Measurements from ENCODE around the gene BRME1.

The BRME1 gene

DNA sequence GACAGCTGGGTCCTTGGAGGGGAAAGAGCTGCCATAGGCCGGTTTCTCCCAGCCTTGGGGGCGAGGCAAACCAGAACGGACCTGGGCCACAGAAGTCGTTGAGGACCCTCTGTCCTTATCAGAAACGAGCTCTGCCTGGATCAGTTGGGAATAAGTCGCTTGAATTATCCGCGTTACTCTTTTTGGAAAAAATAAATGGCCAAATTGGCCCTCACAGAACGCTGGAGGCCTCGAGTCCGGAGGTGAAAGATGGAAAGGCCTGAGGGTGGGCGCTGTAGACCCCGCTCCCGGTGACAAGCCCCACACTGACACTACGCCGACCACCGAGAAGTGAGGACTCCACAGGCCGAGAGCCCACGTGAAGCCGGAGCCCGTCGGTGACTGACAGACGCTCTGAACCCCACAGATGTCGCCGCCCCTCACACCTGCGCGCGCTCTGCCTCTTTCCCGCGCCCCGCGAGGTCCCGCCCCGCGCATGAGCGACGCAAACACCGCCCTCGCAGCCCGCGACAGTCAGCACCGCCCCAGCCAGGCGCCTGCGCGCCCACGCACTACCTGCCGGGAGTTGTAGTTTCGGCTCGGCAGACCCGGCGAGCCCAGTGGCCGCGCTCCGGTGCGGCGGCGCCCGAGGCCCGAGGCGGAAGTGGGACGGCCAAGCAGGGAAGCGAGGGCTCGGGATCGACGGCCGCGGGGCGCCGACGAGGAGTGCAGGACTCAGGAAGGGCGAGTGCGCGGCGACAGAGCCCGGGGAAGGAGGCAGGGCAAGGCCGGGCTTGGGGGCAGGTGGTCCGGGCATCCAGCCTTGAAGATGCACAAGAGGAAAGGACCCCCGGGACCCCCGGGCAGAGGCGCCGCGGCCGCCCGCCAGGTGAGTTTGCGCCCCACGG is at the start of gene BRME1, which contains the start of gene CC2D1A:
TSS of gene BRME1 (minus strand) at position 484 of the 887 bp plus-strand sequence. CDS start 1,225 bp downstream, outside the sequence.
TSS of gene CC2D1A (plus strand) at position 568 of the 887 bp plus-strand sequence. CDS start at position 809, 241 bp downstream.
- Histone ChIP-seq H3K27me3 (ENCODE audit: insufficient read depth, low read length) (no peaks in the 10 kb centered on the region), H2AFZ (ENCODE audit: low read length, unreplicated experiment) (peak within 1 kb of the TSS; percentile 70), H3K36me3 (ENCODE audit: insufficient read depth, low read length) (no peaks in the 10 kb centered on the region), H3K79me2 (ENCODE audit: control insufficient read depth, insufficient read depth, low read length, unreplicated experiment) (no peaks in the 10 kb centered on the region), H3K27ac (ENCODE audit: low read depth, low read length) (no peak within 1 kb of the TSS), H3K4me1 (ENCODE audit: control insufficient read depth, insufficient read depth, low read length, unreplicated experiment) (peaks cover 5% of the 10 kb centered on the region), H3K4me3 (ENCODE audit: low read depth, low read length) (peak within 1 kb of the TSS; percentile 78)

DNA sequence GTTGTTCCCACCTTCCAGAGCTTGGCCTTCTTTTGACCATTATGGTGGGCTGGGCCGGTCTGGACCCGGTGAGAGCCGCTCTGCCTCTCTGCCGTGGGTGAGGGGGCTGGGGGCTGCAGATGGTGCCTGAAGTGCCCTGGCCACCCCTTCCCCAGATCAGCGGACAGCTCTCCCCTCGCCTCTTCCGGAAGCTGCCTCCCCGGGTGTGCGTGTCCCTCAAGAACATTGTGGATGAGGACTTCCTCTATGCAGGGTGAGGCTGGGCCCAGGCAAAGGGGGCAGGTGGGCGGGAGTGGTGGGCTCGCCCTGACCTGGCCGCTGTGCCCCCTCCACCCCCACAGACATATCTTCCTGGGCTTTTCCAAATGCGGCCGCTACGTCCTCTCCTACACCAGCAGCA is 48.3 kb upstream of the BRME1 start:
- Histone ChIP-seq H3K36me3 (ENCODE audit: insufficient read depth, low read length) (no peaks in the 10 kb centered on the region), H3K4me3 (ENCODE audit: low read depth, low read length) (no peak overlapping the region), H3K27me3 (ENCODE audit: insufficient read depth, low read length) (no peaks in the 10 kb centered on the region), H3K79me2 (ENCODE audit: control insufficient read depth, insufficient read depth, low read length, unreplicated experiment) (peaks cover 19% of the 10 kb centered on the region), H3K4me1 (ENCODE audit: control insufficient read depth, insufficient read depth, low read length, unreplicated experiment) (no peaks in the 10 kb centered on the region), H2AFZ (ENCODE audit: low read length, unreplicated experiment) (no peak overlapping the region), H3K27ac (ENCODE audit: low read depth, low read length) (no peak overlapping the region)

DNA sequence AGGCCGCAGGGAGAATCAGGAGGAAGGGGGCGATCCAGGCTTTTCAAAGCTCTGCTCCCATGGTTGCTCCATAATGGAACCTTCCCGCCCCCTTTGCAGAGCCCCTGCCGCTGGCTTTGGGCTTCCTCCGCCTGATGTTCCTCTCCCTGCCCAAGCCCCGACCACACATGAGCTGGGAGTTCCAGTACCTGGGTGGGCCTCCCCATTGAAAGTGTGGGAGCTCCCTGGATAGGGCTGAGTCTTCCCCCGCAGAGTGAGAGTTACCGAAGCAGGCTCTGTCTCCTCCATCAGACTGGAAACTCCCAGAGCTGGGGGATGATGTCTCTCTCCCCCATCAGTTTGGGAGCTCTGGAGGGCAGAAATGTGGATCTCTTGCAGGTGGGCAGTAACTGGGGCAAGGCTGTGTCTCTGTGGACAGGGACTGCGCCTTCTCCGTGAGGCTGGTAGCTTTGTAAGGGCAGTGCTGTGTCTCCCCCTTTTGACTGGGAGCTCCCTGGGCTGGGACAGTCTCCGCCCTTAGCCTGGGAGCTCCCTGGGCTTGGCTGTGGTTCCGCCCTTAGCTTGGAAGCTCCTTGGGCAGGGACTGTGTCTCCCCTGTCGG is 47.1 kb upstream of the BRME1 start:
- Histone ChIP-seq H3K36me3 (ENCODE audit: insufficient read depth, low read length) (no peaks in the 10 kb centered on the region), H2AFZ (ENCODE audit: low read length, unreplicated experiment) (no peak overlapping the region), H3K4me1 (ENCODE audit: control insufficient read depth, insufficient read depth, low read length, unreplicated experiment) (no peaks in the 10 kb centered on the region), H3K27me3 (ENCODE audit: insufficient read depth, low read length) (no peaks in the 10 kb centered on the region), H3K79me2 (ENCODE audit: control insufficient read depth, insufficient read depth, low read length, unreplicated experiment) (peaks cover 19% of the 10 kb centered on the region), H3K4me3 (ENCODE audit: low read depth, low read length) (peak overlapping the region; percentile 96), H3K27ac (ENCODE audit: low read depth, low read length) (no peak overlapping the region)

DNA sequence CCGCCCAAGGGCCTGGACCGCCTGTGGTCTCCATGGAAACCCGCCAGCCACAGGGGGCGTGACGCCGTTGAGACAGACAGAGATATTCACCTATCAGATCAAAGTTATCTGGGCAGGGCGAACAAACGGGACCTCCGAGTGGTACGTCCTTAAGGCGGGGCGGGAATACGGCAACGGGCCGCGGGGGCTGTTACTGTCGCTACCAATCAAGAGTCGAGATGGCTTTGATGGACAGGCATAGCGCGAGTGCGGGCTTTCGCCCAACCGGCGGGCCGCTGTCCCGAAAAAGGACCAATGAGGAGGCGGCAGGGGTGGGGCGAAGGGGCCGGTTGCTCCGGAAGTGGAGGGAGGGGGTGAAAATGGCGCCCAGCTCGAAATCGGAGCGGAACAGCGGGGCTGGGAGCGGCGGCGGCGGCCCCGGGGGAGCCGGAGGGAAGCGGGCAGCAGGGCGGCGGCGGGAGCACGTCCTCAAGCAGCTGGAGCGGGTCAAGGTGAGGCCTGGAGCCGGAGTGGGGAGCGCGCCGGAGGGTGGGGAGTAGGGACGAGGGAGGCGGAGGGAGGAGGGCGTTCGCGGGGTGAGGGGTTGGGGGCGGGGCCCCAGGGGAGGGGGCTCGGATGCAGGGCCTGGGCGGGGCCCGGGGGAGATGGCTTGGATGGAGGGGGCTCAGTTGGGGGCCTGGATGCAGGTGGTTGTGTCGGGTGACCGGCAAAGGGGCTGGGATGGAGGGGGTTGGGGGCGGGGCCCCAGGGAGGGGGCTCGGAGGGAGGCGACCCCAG is 46.4 kb upstream of the BRME1 start, which contains the start of gene DCAF15:
TSS of gene DCAF15 (plus strand) at position 356 of the 777 bp plus-strand sequence. CDS start at position 360, 4 bp downstream.
- Histone ChIP-seq H3K79me2 (ENCODE audit: control insufficient read depth, insufficient read depth, low read length, unreplicated experiment) (peaks cover 19% of the 10 kb centered on the region), H3K27ac (ENCODE audit: low read depth, low read length) (peak within 1 kb of the TSS; percentile 61), H3K27me3 (ENCODE audit: insufficient read depth, low read length) (no peaks in the 10 kb centered on the region), H3K36me3 (ENCODE audit: insufficient read depth, low read length) (no peaks in the 10 kb centered on the region), H3K4me3 (ENCODE audit: low read depth, low read length) (peak within 1 kb of the TSS; percentile 96), H3K4me1 (ENCODE audit: control insufficient read depth, insufficient read depth, low read length, unreplicated experiment) (no peaks in the 10 kb centered on the region), H2AFZ (ENCODE audit: low read length, unreplicated experiment) (peak within 1 kb of the TSS; percentile 69)

DNA sequence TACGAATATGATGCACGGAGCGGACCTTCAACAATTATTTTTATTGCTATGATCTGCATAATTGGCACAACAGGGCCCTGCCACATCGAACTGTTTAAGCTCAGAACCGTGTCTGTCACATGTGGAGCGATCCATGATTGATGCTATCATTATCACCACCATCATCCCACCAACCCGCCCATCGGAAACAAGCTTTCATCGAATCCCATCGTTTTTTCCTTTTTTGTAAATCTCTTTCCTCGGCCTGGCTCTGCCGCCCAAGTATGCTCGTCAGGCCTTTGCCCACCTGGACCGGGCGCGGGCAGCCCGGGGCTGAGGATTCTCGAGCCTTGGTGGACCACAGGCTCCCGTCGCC is 45.9 kb upstream of the BRME1 start:
- Histone ChIP-seq H3K27ac (ENCODE audit: low read depth, low read length) (no peak overlapping the region), H2AFZ (ENCODE audit: low read length, unreplicated experiment) (peak overlapping the region; percentile 69), H3K4me1 (ENCODE audit: control insufficient read depth, insufficient read depth, low read length, unreplicated experiment) (no peaks in the 10 kb centered on the region), H3K79me2 (ENCODE audit: control insufficient read depth, insufficient read depth, low read length, unreplicated experiment) (peaks cover 19% of the 10 kb centered on the region), H3K36me3 (ENCODE audit: insufficient read depth, low read length) (no peaks in the 10 kb centered on the region), H3K27me3 (ENCODE audit: insufficient read depth, low read length) (no peaks in the 10 kb centered on the region), H3K4me3 (ENCODE audit: low read depth, low read length) (peak overlapping the region; percentile 96)

DNA sequence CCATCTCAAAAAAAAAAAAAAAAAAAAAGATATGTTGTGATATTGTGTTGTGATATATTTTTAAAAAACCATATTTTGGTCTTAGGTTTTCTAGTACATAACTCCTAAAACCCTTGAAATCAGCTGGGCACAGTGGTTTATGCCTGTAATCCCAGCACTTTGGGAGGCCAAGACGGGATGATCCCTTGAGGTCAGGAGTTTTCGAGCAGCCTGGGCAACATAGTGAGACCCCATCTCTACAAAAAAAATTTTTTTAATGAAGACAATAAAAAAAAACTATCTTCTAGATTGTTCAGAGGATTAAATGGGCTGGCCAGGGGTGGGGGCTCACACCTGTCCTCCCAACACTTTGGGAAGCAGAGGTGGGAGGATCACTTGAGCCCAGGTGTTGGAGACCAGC is 45.1 kb upstream of the BRME1 start:
- H3K4me1 ChIP-seq (ENCODE audit: control insufficient read depth, insufficient read depth, low read length, unreplicated experiment) = no peaks in the 10 kb centered on the region
- peaks cover 19% of the 10 kb centered on the region for H3K79me2 ChIP-seq (ENCODE audit: control insufficient read depth, insufficient read depth, low read length, unreplicated experiment)
- no peak overlapping the region for H3K4me3 ChIP-seq (ENCODE audit: low read depth, low read length)
- H3K27me3 ChIP-seq (ENCODE audit: insufficient read depth, low read length) = no peaks in the 10 kb centered on the region
- no peak overlapping the region for H2AFZ ChIP-seq (ENCODE audit: low read length, unreplicated experiment)
- H3K27ac ChIP-seq (ENCODE audit: low read depth, low read length) = no peak overlapping the region
- no peaks in the 10 kb centered on the region for H3K36me3 ChIP-seq (ENCODE audit: insufficient read depth, low read length)

DNA sequence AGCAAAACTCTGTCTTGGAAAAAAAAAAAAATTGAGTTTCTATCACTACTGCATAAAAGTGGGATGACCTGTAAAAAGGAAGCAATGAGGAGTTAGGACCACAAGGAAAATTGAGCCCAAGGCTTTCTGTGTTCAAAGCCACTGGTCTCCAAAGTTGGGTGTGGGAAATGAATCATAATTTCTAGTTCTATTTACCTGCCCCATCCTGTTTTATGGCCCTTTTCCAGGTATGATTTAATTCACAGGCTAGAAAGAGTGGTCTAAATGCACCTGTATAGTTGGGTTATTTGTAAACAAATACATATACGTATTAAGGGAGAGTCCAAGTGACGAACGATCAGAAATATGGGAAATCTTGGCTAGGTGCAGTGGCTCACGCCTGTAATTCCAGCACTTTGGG is 40.5 kb upstream of the BRME1 start:
- H2AFZ ChIP-seq (ENCODE audit: low read length, unreplicated experiment) = no peak overlapping the region
- no peaks in the 10 kb centered on the region for H3K4me1 ChIP-seq (ENCODE audit: control insufficient read depth, insufficient read depth, low read length, unreplicated experiment)
- no peaks in the 10 kb centered on the region for H3K79me2 ChIP-seq (ENCODE audit: control insufficient read depth, insufficient read depth, low read length, unreplicated experiment)
- H3K27ac ChIP-seq (ENCODE audit: low read depth, low read length) = no peak overlapping the region
- no peaks in the 10 kb centered on the region for H3K36me3 ChIP-seq (ENCODE audit: insufficient read depth, low read length)
- H3K4me3 ChIP-seq (ENCODE audit: low read depth, low read length) = no peak overlapping the region
- no peaks in the 10 kb centered on the region for H3K27me3 ChIP-seq (ENCODE audit: insufficient read depth, low read length)

DNA sequence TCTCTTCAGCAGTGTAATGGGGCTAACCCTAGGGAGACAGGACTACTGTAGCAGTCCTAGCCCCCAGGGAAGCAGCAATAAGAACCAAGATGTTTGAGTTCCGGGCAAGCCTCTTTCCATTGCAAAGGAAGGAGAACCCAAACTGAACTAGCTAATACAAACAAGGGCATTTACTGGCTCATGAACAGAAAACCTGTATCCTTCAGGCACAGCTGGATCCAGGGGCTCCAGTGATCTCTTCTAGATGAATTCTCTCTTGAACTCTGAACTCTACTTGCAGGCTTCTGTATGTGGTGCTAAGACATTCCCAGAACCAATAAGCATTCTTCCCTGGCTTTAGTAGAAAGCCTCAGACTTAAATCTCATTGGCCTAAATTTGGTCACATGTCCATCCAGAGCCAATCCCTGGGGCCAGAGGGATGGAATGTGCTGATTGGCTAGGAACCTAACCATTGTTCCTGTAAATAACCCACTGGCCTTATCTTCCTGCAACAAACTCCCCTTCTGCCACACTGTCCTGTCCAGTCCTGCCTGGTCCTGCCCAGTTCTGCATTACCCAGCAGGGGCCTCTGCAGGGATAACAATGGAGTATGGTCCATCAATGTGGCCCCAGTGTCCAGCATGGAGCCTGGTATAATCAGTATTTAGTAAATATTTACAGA is 36.2 kb upstream of the BRME1 start:
- no peak overlapping the region for H2AFZ ChIP-seq (ENCODE audit: low read length, unreplicated experiment)
- no peak overlapping the region for H3K27ac ChIP-seq (ENCODE audit: low read depth, low read length)
- H3K4me1 ChIP-seq (ENCODE audit: control insufficient read depth, insufficient read depth, low read length, unreplicated experiment) = peaks cover 9% of the 10 kb centered on the region
- no peaks in the 10 kb centered on the region for H3K27me3 ChIP-seq (ENCODE audit: insufficient read depth, low read length)
- no peaks in the 10 kb centered on the region for H3K36me3 ChIP-seq (ENCODE audit: insufficient read depth, low read length)
- no peaks in the 10 kb centered on the region for H3K79me2 ChIP-seq (ENCODE audit: control insufficient read depth, insufficient read depth, low read length, unreplicated experiment)
- no peak overlapping the region for H3K4me3 ChIP-seq (ENCODE audit: low read depth, low read length)

DNA sequence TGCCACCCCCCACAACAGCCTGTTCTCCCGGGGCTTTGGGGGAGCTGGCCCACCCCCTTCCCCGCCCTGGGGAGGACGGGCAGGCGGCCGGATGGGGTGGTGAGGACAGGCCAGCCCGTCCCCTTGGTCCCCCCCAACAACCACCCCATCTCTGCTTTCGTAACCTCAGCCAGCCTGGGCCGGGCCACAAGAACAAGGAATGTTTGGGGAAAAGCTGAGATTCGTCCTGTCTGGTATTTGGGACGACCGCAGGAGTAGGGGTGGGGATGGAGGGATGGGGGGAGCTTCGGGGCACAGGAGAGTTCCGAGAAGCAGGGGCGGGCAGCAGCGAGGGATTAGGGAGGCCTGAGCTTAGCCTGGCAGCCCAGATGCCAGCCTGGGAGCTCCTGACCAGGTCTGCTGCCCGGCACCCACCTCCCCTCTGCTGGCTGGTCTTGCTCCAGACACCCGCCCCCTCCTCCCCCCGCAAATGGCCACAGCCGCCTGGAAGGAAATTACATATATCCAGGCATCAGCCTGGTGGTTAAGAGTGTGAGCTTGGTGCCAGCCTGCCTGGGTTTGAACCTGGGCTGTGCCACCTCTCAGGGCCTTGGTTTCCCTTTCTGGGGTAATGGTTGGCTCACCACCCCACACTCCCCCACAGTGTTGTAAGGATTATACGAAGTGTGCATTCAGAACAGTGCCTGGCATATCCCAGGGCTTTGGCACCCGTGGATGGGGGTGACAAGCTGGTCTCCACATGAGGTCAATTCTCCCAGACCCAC is 32.6 kb upstream of the BRME1 start, which contains the start of gene PODNL1:
TSS of gene PODNL1 (minus strand) at position 117 of the 764 bp plus-strand sequence. CDS start 236 bp downstream, outside the sequence.
- Histone ChIP-seq H3K27ac (ENCODE audit: low read depth, low read length) (no peak within 1 kb of the TSS), H3K27me3 (ENCODE audit: insufficient read depth, low read length) (no peaks in the 10 kb centered on the region), H3K4me1 (ENCODE audit: control insufficient read depth, insufficient read depth, low read length, unreplicated experiment) (peaks cover 9% of the 10 kb centered on the region), H3K79me2 (ENCODE audit: control insufficient read depth, insufficient read depth, low read length, unreplicated experiment) (no peaks in the 10 kb centered on the region), H3K4me3 (ENCODE audit: low read depth, low read length) (peak within 1 kb of the TSS; percentile 72), H3K36me3 (ENCODE audit: insufficient read depth, low read length) (no peaks in the 10 kb centered on the region), H2AFZ (ENCODE audit: low read length, unreplicated experiment) (peak within 1 kb of the TSS; percentile 38)
